Karpas-422 (cell line): ENCODE data around the gene SLC1A4. TPM values are rescaled to one million over a fixed set of nuclear protein-coding genes. Genes with fewer than 3 reads are reported as not detected.

Experiments
- DNase-seq: peaks from one replicate; pipeline ENCODE4 v3.0.0-alpha.2; 2015
- H2AFZ ChIP-seq: fragments of 200-600 bp; sonication (generic); 2 replicates; pipeline ENCODE4 v1.6.1; 2014; ENCODE audit warnings: antibody characterized with exemption, low read length, mixed read lengths
- H3K27ac ChIP-seq: fragments of 200-600 bp; sonication (generic); 2 replicates; pipeline ENCODE4 v1.5.1; 2014; ENCODE audit warnings: mild to moderate bottlenecking, low read length, moderate library complexity
- H3K27me3 ChIP-seq: fragments of 200-600 bp; sonication (generic); 2 replicates; pipeline ENCODE4 v1.6.1; 2014; ENCODE audit warnings: low read length, mixed read lengths
- H3K36me3 ChIP-seq: fragments of 200-600 bp; sonication (generic); 2 replicates; pipeline ENCODE4 v1.6.1; 2014; ENCODE audit warnings: low read length, mixed read lengths; ENCODE audit not compliant: insufficient read depth
- H3K4me1 ChIP-seq: fragments of 200-600 bp; sonication (generic); 2 replicates; pipeline ENCODE4 v1.6.1; 2014; ENCODE audit warnings: mild to moderate bottlenecking, low read length, mixed read lengths
- H3K4me2 ChIP-seq: fragments of 200-600 bp; sonication (generic); 2 replicates; pipeline ENCODE4 v1.6.1; 2014; ENCODE audit warnings: low read length, low read depth, mild to moderate bottlenecking; ENCODE audit not compliant: poor library complexity, severe bottlenecking
- H3K4me3 ChIP-seq: fragments of 200-600 bp; sonication (generic); 2 replicates; pipeline ENCODE4 v1.5.1; 2014; ENCODE audit warnings: mild to moderate bottlenecking, antibody characterized with exemption, low read length, mixed read lengths
- H3K79me2 ChIP-seq: fragments of 200-600 bp; sonication (generic); 2 replicates; pipeline ENCODE4 v1.6.1; 2014; ENCODE audit warnings: mild to moderate bottlenecking, low read length, mixed read lengths
- H3K9ac ChIP-seq: fragments of 200-600 bp; sonication (generic); 2 replicates; pipeline ENCODE4 v1.6.0; 2014; ENCODE audit warnings: low read length
- H3K9me2 ChIP-seq: fragments of 200-600 bp; sonication (generic), shearing (Covaris generic); replicated peaks from 2 replicates; pipeline ENCODE4 v1.6.0; 2014; ENCODE audit warnings: mild to moderate bottlenecking, low read length, moderate library complexity; ENCODE audit not compliant: insufficient read depth
- H3K9me3 ChIP-seq: fragments of 300-700, 200-600 bp; sonication (generic); 2 replicates; pipeline ENCODE4 v1.6.1; 2014; ENCODE audit warnings: low read length, mixed read lengths
- H4K20me1 ChIP-seq: fragments of 200-600 bp; sonication (generic); 2 replicates; pipeline ENCODE4 v1.6.1; 2014; ENCODE audit warnings: mild to moderate bottlenecking, antibody characterized with exemption, low read length, low read depth; ENCODE audit not compliant: insufficient read depth
- total RNA-seq: library from RNA; depleted of rRNA; stranded (reverse); fragments of >200 nt; shearing (Covaris generic); gene quantifications from 2 replicates; pipeline ENCODE4 v1.2.3, GENCODE V29; 2014; ENCODE audit warnings: low replicate concordance

SLC1A4 gene
- total RNA-seq, 1 experiment from 2014 or later, result 114 TPM

- no peaks in the 10 kb centered on the region for H3K27me3 ChIP-seq
- peak overlapping the region; percentile 69 for H3K9ac ChIP-seq
- H3K79me2 ChIP-seq, result peaks cover 17% of the 10 kb centered on the region
- no peaks in the 10 kb centered on the region for H4K20me1 ChIP-seq
- peaks cover 76% of the 10 kb centered on the region for H3K4me1 ChIP-seq
- DNase-seq, result no peak
- H3K9me3 ChIP-seq, result no peaks in the 10 kb centered on the region
- H3K4me3 ChIP-seq, result no peak overlapping the region
- H2AFZ ChIP-seq, result no peak overlapping the region
- H3K27ac ChIP-seq, result peak overlapping the region; percentile 98
- peaks cover 40% of the 10 kb centered on the region for H3K36me3 ChIP-seq
- no peaks in the 10 kb centered on the region for H3K9me2 ChIP-seq
- H3K4me2 ChIP-seq, result peak overlapping the region; percentile 95
Measured at GRCh38 chr2:65026154-65026553, 37.0 kb downstream of the SLC1A4 start.

DNA sequence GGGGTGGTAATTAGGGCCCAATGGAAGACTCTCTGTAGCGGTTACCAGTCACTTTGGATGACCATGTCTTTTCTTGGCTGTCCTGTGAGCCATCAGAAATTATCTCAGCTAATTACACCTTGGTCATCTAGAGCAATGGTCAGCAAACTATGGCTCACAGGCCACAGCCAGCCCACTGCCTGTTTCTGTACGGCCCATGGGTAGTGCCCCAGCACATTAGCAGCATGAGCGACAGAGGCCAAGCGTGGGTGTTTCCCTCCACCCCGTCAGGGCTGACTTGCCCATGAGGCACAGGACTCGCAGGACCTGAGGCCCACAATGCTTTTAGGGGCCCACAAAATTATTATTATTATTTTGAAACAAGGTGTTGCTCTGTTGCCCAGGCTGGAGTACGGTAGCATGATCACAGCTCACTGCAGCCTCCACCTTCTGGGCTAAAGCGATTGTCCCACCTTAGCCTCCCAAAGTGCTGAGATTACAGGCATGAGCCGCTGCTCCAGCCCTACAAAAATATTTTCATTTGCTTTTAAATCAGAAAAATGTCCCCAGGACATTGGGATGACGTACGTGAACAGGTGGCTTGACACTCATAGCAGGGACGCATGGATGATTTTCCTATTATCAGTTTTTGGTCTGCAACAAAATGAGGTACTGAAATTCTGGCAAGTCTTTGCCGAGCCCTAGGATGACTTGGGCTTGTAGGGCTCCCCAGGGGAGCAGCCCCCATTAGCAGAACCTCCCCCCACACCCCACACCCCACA, 37.7 kb downstream of the SLC1A4 start:
- peak overlapping the region; percentile 95 for H3K4me2 ChIP-seq
- no peaks in the 10 kb centered on the region for H3K9me3 ChIP-seq
- peaks cover 35% of the 10 kb centered on the region for H3K36me3 ChIP-seq
- H3K4me1 ChIP-seq, result peaks cover 83% of the 10 kb centered on the region
- H3K27ac ChIP-seq, result peak overlapping the region; percentile 98
- peaks cover 24% of the 10 kb centered on the region for H3K79me2 ChIP-seq
- H3K27me3 ChIP-seq, result no peaks in the 10 kb centered on the region
- peak overlapping the region; percentile 69 for H3K9ac ChIP-seq
- no peaks in the 10 kb centered on the region for H4K20me1 ChIP-seq
- H3K4me3 ChIP-seq, result peak overlapping the region; percentile 46
- peak; percentile 93 for DNase-seq
- H2AFZ ChIP-seq, result no peak overlapping the region
- no peaks in the 10 kb centered on the region for H3K9me2 ChIP-seq

DNA sequence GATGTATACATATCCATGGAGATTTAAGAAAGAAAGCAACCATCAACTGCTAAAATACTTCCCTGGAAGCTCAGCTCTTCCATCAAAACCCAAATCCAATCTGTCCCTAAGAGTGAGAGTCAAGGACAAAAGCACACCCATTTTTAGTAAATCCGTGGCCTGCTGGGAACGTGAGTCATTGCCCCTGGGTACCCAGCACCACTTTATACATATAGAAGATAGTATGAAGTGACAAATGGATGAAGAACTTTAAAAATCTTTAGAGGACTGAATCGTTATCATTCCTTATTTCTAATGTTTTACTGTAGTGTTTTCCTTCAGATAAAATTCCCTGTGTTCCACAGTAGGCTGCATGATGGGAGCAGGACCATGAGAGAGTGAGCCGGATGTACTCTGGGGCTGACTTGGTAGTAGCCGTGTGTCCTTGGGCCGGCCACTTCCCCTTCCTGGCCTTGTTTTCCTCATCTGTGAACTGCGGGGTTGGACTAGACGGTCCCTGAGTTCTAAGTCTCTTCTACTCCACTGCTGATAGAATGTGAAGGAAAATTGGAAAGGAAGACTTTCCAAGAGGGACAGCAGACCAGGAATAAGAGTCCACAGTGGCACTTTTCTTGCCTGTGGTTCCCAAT, 38.5 kb downstream of the SLC1A4 start:
- Histone ChIP-seq H2AFZ (no peak overlapping the region), H3K27me3 (no peaks in the 10 kb centered on the region), H3K4me1 (peaks cover 89% of the 10 kb centered on the region), H3K4me2 (peak overlapping the region; percentile 95), H3K9me2 (no peaks in the 10 kb centered on the region), H3K9ac (peak overlapping the region; percentile 69), H3K79me2 (peaks cover 31% of the 10 kb centered on the region), H3K27ac (peak overlapping the region; percentile 98), H4K20me1 (no peaks in the 10 kb centered on the region), H3K4me3 (peak overlapping the region; percentile 50), H3K36me3 (peaks cover 34% of the 10 kb centered on the region), H3K9me3 (no peaks in the 10 kb centered on the region)
- DNase-seq, result peak; percentile 78

DNA sequence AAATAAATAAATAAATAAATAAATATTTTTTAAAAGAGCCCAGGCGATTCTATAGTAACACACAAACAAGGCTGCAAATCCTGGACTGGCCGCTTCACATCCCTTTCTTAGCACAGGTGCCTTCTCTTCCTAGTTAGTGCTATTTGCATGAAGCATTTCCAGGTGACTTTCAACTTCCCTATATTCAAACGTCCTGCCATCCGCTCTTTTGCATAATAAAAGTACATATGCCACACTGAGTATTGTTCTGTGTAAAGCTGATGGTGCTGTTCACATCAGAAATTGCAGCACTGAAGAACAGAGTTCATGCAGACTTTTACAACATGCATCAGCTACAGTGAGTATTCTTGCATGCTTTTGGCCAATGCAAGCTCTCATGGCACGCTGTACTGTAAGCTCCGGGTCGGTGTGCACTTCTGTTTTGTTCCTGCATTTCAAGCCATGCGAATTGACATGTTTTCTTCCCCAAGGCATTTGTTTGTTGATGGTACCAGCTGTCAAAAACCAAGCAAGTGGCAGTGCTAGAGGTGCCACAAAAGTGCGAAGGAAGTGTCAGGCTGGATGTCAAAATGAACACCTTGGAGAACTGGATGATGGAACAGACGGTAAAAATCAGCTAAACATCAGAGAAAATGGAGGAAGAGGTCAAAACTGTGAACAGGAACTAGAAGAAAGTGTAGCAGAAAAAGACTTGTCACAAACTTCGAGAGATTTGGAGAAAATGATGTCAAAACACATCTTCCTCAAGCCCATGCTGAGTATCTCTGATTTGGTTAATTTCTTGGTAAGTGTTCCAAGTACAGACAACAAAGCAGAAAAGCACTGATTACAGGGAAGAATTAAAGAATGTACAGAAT, 41.5 kb downstream of the SLC1A4 start:
- Histone ChIP-seq H2AFZ (no peak overlapping the region), H3K9me3 (no peaks in the 10 kb centered on the region), H3K4me2 (peak overlapping the region; percentile 95), H3K4me1 (peaks cover 81% of the 10 kb centered on the region), H3K79me2 (peaks cover 39% of the 10 kb centered on the region), H3K36me3 (peaks cover 22% of the 10 kb centered on the region), H3K27ac (peak overlapping the region; percentile 98), H3K9me2 (no peaks in the 10 kb centered on the region), H4K20me1 (no peaks in the 10 kb centered on the region), H3K4me3 (peak overlapping the region; percentile 70), H3K9ac (peak overlapping the region; percentile 86), H3K27me3 (no peaks in the 10 kb centered on the region)
- DNase-seq, result peak; percentile 95

- peaks cover 73% of the 10 kb centered on the region for H3K4me1 ChIP-seq
- peak; percentile 87 for DNase-seq
- H3K4me3 ChIP-seq, result peak overlapping the region; percentile 70
- peak overlapping the region; percentile 86 for H3K9ac ChIP-seq
- H3K79me2 ChIP-seq, result peaks cover 39% of the 10 kb centered on the region
- H3K9me3 ChIP-seq, result no peaks in the 10 kb centered on the region
- H4K20me1 ChIP-seq, result no peaks in the 10 kb centered on the region
- no peak overlapping the region for H2AFZ ChIP-seq
- H3K36me3 ChIP-seq, result peaks cover 22% of the 10 kb centered on the region
- peak overlapping the region; percentile 98 for H3K27ac ChIP-seq
- H3K9me2 ChIP-seq, result no peaks in the 10 kb centered on the region
- H3K27me3 ChIP-seq, result no peaks in the 10 kb centered on the region
- peak overlapping the region; percentile 95 for H3K4me2 ChIP-seq
Measured at GRCh38 chr2:65031341-65032018, 42.3 kb downstream of the SLC1A4 start.

DNA sequence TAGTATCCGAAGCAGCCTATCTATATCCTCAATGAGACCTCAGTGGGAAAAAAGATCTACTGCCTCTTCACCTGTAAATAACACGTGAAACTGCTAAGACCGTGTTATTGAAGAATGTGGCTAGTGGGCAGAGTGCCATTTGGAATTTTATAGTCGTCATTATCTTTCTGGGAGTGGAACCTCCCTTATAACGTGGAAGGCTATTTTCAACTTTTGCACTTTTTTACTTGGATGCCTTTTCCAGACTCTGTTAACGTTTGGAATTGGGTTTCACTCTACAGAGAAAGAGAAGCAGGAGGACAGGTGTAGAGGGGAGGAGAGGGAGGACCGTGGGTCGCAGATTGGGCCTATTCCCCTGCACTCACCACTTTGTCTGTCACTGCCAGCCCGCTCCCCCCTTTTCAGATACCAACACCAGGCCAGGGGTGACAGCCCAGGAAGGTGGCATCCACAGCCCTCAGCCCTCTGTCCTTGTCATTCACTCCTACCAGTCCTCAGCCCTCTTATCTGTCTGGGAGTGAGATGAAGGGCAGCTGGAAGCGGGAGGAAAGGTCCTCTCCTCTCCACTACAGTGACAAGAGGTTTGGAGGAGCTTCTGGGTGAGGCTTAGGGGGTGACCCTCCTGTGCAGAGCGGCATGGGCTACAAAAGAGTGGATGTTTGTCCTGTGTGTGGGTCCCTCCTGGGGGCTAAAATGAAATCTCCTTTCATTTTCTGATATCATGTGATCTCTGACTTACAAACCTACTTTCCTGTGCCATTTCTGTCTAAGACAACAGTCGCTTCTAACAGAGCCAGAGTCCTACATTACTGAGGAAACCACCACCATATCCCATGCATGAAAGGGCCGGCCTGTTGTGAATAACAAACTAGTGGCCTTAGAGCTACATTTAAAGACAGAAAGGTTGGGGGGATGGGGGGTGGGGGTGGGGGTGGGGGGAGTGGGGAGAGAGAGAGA, 43.1 kb downstream of the SLC1A4 start:
- Histone ChIP-seq H4K20me1 (no peaks in the 10 kb centered on the region; the same call in 1 of the 2 replicates), H3K4me1 (peaks cover 69% of the 10 kb centered on the region), H3K27ac (peak overlapping the region; percentile 98), H3K9me3 (no peaks in the 10 kb centered on the region), H3K4me2 (peak overlapping the region; percentile 95), H2AFZ (no peak overlapping the region), H3K27me3 (no peaks in the 10 kb centered on the region), H3K9me2 (no peaks in the 10 kb centered on the region), H3K4me3 (peak overlapping the region; percentile 70), H3K79me2 (peaks cover 39% of the 10 kb centered on the region), H3K36me3 (peaks cover 29% of the 10 kb centered on the region), H3K9ac (peak overlapping the region; percentile 86)
- no peak for DNase-seq

DNA sequence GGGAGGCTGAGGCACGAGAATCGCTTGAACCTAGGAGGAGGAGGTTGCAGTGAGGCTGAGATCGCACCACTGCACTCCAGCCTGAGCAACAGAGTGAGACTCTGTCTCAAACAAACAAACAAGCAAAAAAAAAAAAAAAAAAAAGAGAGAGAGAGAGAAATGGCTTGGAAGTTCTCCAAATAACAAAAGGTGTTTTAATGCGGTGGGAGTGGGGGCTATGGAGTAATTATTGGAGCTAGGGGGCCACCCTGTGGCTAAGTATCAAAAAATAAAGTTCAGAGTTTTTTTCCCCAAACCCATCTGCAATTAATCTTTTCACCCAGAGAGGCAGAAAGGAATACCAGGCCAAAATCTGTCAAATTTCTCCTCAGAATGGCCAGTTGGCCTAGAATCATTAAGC, 44.0 kb downstream of the SLC1A4 start:
- peaks cover 60% of the 10 kb centered on the region for H3K4me1 ChIP-seq
- H4K20me1 ChIP-seq, result no peaks in the 10 kb centered on the region; the same call in 1 of the 2 replicates
- H3K36me3 ChIP-seq, result peaks cover 38% of the 10 kb centered on the region
- H3K9me3 ChIP-seq, result no peaks in the 10 kb centered on the region
- H3K79me2 ChIP-seq, result peaks cover 36% of the 10 kb centered on the region
- no peak overlapping the region for H2AFZ ChIP-seq
- peak; percentile 86 for DNase-seq
- 0 out of 2 replicates have a peak overlapping the region, but pooled peaks have one; percentile 20 for H3K9ac ChIP-seq
- H3K4me2 ChIP-seq, result peak overlapping the region; percentile 1
- H3K9me2 ChIP-seq, result no peaks in the 10 kb centered on the region
- H3K4me3 ChIP-seq, result no peak overlapping the region
- H3K27me3 ChIP-seq, result no peaks in the 10 kb centered on the region
- H3K27ac ChIP-seq, result peak overlapping the region; percentile 98
